ENCODE data around the gene ANP32B.
A peak's percentile ranks its signal among the peaks of the same experiment; 100 is the strongest.
"Not testable (repeated sequence)": the region's sequence is repeated elsewhere in the genome, so short reads cannot be mapped to it uniquely, and the experiment has no call there.

ANP32B gene

GRCh38 chr9:97962136-97962535 is 21.0 kb upstream of the ANP32B start:
- no peak for DNase-seq (ENCODE audit: low read depth, low spot score)
- no peak overlapping the region for H3K27ac ChIP-seq

- no peak for DNase-seq (ENCODE audit: low read depth, low spot score)
Observed at GRCh38 chr9:97962575-97962974, 20.6 kb upstream of the ANP32B start.

GRCh38 chr9:97963232-97963631 is 19.9 kb upstream of the ANP32B start:
- DNase-seq (ENCODE audit: low read depth, low spot score), result no peak

More at GRCh38 chr9:97962575-97962974, 20.6 kb upstream of the ANP32B start:
- no peak overlapping the region for H3K27ac ChIP-seq

GRCh38 chr9:97964901-97965300 is 18.2 kb upstream of the ANP32B start:
- H3K27ac ChIP-seq, result no peak overlapping the region
- no peak for DNase-seq (ENCODE audit: low read depth, low spot score)

More at GRCh38 chr9:97963232-97963631, 19.9 kb upstream of the ANP32B start:
- H3K27ac ChIP-seq, result no peak overlapping the region

GRCh38 chr9:97966493-97966892 is 16.6 kb upstream of the ANP32B start:
- no peak for DNase-seq (ENCODE audit: low read depth, low spot score)
- no peak overlapping the region for H3K27ac ChIP-seq

GRCh38 chr9:97969014-97969413 is 14.1 kb upstream of the ANP32B start:
- DNase-seq (ENCODE audit: low read depth, low spot score), result no peak
- no peak overlapping the region for H3K27ac ChIP-seq

GRCh38 chr9:97970165-97970564 is 13.0 kb upstream of the ANP32B start:
- DNase-seq (ENCODE audit: low read depth, low spot score), result no peak
- no peak overlapping the region for H3K27ac ChIP-seq

- H3K27ac ChIP-seq, result no peak overlapping the region
- no peak for DNase-seq (ENCODE audit: low read depth, low spot score)
Observed at GRCh38 chr9:97972753-97973152, 10.4 kb upstream of the ANP32B start.

GRCh38 chr9:97975376-97975775 is 7.8 kb upstream of the ANP32B start:
- no peak for DNase-seq (ENCODE audit: low read depth, low spot score)
- no peak overlapping the region for H3K27ac ChIP-seq

- not testable (repeated sequence) for H3K27ac ChIP-seq; DNase-seq (ENCODE audit: low read depth, low spot score)
Observed at GRCh38 chr9:97976633-97977032, 6.5 kb upstream of the ANP32B start.

GRCh38 chr9:97978371-97979130 is 4.6 kb upstream of the ANP32B start:
- no peak for DNase-seq (ENCODE audit: low read depth, low spot score)
- H3K27ac ChIP-seq, result no peak overlapping the region

GRCh38 chr9:97979788-97980478 is 3.2 kb upstream of the ANP32B start:
- DNase-seq (ENCODE audit: low read depth, low spot score), result no peak
- peak overlapping the region; percentile 92 for H3K27ac ChIP-seq

GRCh38 chr9:97980479-97980803 is 2.7 kb upstream of the ANP32B start:
- no peak for DNase-seq (ENCODE audit: low read depth, low spot score)
- peak overlapping the region; percentile 92 for H3K27ac ChIP-seq

- no peak for DNase-seq (ENCODE audit: low read depth, low spot score)
- peak overlapping the region; percentile 92 for H3K27ac ChIP-seq
Observed at GRCh38 chr9:97980918-97981845, 2.0 kb upstream of the ANP32B start.

GRCh38 chr9:97981846-97982682 is 1.1 kb upstream of the ANP32B start:
- DNase-seq (ENCODE audit: low read depth, low spot score), result no peak
- H3K27ac ChIP-seq, result peak overlapping the region; percentile 92

GRCh38 chr9:97983589-97984187 is 547 bp downstream of the ANP32B start:
- no peak for DNase-seq (ENCODE audit: low read depth, low spot score)
- peak overlapping the region; percentile 92 for H3K27ac ChIP-seq

GRCh38 chr9:97984188-97985057 is 1.3 kb downstream of the ANP32B start:
- DNase-seq (ENCODE audit: low read depth, low spot score), result no peak
- H3K27ac ChIP-seq, result peak overlapping the region; percentile 92

- peak overlapping the region; percentile 92 for H3K27ac ChIP-seq
- no peak for DNase-seq (ENCODE audit: low read depth, low spot score)
Observed at GRCh38 chr9:97985058-97985861, 2.1 kb downstream of the ANP32B start.

Data from epithelial cell of prostate (primary cell).